Measurements from ENCODE around the gene DIS3L2.
A peak's percentile ranks its signal among the peaks of the same experiment; 100 is the strongest.

Gene DIS3L2

DNA sequence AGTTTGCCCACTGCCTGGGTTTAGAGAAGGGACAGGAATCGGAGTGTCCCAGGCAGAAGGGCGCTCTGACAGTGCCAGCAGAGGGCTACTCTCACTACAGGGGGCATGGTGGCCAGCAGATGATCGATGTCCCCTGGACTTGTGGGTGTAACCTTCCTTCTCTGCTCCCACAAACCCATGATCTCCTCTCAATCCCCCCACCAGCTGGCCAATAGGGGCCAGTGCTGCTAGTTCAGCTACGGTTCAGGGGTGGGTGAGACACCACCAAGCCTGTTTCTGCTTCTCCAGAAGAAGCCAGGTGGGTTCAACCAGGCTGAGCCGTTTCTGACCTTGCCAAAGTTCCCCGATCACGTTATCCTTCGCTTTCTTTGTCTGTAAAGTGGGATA is 36.6 kb upstream of the DIS3L2 start:
- peak; percentile 8 for ATAC-seq
- TF ChIP-seq, protein P1, sequence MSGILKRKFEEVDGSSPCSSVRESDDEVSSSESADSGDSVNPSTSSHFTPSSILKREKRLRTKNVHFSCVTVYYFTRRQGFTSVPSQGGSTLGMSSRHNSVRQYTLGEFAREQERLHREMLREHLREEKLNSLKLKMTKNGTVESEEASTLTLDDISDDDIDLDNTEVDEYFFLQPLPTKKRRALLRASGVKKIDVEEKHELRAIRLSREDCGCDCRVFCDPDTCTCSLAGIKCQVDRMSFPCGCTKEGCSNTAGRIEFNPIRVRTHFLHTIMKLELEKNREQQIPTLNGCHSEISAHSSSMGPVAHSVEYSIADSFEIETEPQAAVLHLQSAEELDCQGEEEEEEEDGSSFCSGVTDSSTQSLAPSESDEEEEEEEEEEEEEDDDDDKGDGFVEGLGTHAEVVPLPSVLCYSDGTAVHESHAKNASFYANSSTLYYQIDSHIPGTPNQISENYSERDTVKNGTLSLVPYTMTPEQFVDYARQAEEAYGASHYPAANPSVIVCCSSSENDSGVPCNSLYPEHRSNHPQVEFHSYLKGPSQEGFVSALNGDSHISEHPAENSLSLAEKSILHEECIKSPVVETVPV (CRISPR knock-in tag; IDR thresholded peaks at IDR 0.05), result no peak
- TF ChIP-seq, protein P2, sequence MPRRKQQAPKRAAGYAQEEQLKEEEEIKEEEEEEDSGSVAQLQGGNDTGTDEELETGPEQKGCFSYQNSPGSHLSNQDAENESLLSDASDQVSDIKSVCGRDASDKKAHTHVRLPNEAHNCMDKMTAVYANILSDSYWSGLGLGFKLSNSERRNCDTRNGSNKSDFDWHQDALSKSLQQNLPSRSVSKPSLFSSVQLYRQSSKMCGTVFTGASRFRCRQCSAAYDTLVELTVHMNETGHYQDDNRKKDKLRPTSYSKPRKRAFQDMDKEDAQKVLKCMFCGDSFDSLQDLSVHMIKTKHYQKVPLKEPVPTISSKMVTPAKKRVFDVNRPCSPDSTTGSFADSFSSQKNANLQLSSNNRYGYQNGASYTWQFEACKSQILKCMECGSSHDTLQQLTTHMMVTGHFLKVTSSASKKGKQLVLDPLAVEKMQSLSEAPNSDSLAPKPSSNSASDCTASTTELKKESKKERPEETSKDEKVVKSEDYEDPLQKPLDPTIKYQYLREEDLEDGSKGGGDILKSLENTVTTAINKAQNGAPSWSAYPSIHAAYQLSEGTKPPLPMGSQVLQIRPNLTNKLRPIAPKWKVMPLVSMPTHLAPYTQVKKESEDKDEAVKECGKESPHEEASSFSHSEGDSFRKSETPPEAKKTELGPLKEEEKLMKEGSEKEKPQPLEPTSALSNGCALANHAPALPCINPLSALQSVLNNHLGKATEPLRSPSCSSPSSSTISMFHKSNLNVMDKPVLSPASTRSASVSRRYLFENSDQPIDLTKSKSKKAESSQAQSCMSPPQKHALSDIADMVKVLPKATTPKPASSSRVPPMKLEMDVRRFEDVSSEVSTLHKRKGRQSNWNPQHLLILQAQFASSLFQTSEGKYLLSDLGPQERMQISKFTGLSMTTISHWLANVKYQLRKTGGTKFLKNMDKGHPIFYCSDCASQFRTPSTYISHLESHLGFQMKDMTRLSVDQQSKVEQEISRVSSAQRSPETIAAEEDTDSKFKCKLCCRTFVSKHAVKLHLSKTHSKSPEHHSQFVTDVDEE (CRISPR knock-in tag; IDR thresholded peaks at IDR 0.05), result no peak
- no peak for TF ChIP-seq ESRRG (CRISPR knock-in tag; IDR thresholded peaks at IDR 0.05)
- no peak for TF ChIP-seq BACH2 (CRISPR knock-in tag; IDR thresholded peaks at IDR 0.05; ENCODE audit: borderline replicate concordance)
- TF ChIP-seq ZFP30 (CRISPR knock-in tag; IDR thresholded peaks at IDR 0.05), result no peak
- TF ChIP-seq, protein P3, sequence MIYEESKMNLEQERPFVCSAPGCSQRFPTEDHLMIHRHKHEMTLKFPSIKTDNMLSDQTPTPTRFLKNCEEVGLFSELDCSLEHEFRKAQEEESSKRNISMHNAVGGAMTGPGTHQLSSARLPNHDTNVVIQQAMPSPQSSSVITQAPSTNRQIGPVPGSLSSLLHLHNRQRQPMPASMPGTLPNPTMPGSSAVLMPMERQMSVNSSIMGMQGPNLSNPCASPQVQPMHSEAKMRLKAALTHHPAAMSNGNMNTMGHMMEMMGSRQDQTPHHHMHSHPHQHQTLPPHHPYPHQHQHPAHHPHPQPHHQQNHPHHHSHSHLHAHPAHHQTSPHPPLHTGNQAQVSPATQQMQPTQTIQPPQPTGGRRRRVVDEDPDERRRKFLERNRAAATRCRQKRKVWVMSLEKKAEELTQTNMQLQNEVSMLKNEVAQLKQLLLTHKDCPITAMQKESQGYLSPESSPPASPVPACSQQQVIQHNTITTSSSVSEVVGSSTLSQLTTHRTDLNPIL (CRISPR knock-in tag; IDR thresholded peaks at IDR 0.05; ENCODE audit: low read depth), result no peak
- TF ChIP-seq ZNF8 (CRISPR knock-in tag; IDR thresholded peaks at IDR 0.05), result no peak
- TF ChIP-seq ISL1 (CRISPR knock-in tag; IDR thresholded peaks at IDR 0.05), result no peak
- TF ChIP-seq, protein P4, sequence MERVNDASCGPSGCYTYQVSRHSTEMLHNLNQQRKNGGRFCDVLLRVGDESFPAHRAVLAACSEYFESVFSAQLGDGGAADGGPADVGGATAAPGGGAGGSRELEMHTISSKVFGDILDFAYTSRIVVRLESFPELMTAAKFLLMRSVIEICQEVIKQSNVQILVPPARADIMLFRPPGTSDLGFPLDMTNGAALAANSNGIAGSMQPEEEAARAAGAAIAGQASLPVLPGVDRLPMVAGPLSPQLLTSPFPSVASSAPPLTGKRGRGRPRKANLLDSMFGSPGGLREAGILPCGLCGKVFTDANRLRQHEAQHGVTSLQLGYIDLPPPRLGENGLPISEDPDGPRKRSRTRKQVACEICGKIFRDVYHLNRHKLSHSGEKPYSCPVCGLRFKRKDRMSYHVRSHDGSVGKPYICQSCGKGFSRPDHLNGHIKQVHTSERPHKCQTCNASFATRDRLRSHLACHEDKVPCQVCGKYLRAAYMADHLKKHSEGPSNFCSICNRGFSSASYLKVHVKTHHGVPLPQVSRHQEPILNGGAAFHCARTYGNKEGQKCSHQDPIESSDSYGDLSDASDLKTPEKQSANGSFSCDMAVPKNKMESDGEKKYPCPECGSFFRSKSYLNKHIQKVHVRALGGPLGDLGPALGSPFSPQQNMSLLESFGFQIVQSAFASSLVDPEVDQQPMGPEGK (CRISPR knock-in tag; IDR thresholded peaks at IDR 0.05; ENCODE audit: borderline replicate concordance), result no peak
- TF ChIP-seq TOX (CRISPR knock-in tag; IDR thresholded peaks at IDR 0.05; ENCODE audit: borderline replicate concordance), result no peak

DNA sequence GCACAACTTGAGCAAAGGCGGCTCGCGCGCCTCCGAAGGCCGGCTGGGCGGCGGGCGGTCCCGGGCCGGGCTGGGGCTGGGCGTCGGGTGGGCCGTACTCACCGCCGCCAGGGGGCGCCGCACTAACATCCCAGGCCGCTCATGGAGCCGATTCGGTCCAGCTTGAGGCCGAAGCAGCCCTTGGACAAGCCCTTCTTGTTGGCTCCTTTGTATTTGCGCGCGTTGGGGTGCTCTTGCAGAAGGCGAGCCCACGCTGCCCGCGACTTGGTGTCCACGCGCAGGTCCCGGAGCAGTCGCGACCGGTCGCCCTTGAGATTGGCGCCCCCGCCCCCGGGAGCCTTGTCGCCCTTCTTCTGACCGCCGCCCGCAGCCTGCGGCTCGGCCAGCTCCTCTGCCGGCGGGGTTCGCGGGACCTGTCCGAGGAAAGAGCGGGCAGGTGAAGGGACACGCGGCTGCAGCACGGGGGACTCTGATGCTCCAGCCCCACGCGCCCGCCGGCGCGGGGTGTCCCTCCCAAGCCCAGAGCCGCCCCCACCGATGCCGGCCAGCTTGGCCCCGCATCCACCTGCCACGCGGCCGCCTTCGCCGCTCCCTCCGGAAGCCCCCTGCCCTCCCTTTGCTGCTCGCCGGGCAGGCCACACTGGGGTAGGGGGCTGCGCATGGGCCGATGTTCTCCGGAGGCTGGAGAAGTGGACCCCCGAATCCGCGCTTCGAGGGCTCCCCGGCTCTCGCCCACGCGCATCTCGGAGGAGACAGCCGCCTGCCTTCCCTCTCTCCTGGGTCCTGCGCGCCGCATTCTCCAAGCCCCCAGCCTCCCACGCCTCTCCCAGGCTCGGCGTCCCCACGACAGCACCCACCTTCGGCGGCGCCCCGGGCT is 36.0 kb upstream of the DIS3L2 start:
- ATAC-seq, result peak; percentile 93
- TF ChIP-seq ZFP30 (CRISPR knock-in tag; IDR thresholded peaks at IDR 0.05), result no peak
- TF ChIP-seq ARNTL (CRISPR knock-in tag; IDR thresholded peaks at IDR 0.05; ENCODE audit: borderline replicate concordance, low read depth), result no peak
- TF ChIP-seq, protein P2 (CRISPR knock-in tag; IDR thresholded peaks at IDR 0.05), result no peak

DNA sequence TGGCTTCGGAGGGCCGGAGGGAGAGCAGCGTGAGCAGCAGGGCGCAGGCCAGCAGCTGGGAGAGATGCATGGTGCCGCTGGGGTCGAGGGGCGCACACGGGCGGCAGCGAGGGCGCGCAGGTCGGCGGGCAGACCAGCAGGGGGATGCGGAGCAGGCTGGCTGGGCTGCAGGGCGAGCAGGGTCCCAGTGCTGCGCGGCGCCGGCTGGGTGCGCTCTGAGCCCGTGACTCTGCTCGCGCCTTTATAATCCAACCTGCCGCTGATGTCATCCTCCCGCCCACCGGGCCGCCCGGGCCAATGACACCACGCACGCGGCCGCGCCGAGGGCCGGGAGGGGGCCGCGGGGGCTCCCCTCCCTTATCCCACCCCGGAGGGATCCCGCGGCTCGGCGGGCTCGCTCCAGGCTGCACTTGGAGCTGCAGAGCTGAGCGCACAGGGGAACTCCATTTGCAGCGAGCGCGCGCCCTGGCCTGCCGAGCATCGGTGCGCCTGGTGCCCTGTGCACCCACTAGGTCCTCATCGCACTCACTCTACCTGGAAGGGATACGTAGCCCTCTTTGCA is 35.3 kb upstream of the DIS3L2 start, which contains the start of gene NPPC:
TSS of gene NPPC (minus strand) at position 217 of the 562 bp plus-strand sequence. CDS start at position 70, 147 bp downstream.
- peak; percentile 78 for ATAC-seq
- TF ChIP-seq TOX (CRISPR knock-in tag; IDR thresholded peaks at IDR 0.05; ENCODE audit: borderline replicate concordance) (no peak), ARNTL (CRISPR knock-in tag; IDR thresholded peaks at IDR 0.05; ENCODE audit: borderline replicate concordance, low read depth) (no peak), BACH2 (CRISPR knock-in tag; IDR thresholded peaks at IDR 0.05; ENCODE audit: borderline replicate concordance) (no peak), CSDC2 (CRISPR knock-in tag; IDR thresholded peaks at IDR 0.05) (no peak), OSR1 (CRISPR knock-in tag; IDR thresholded peaks at IDR 0.05) (no peak), ZNF70 (CRISPR knock-in tag; IDR thresholded peaks at IDR 0.05) (no peak), GLIS3 (CRISPR knock-in tag; IDR thresholded peaks at IDR 0.05) (no peak)
- TF ChIP-seq, protein P1 (CRISPR knock-in tag; IDR thresholded peaks at IDR 0.05), result no peak
- TF ChIP-seq, protein P4 (CRISPR knock-in tag; IDR thresholded peaks at IDR 0.05; ENCODE audit: borderline replicate concordance), result no peak

All from SK-N-SH treated with all-trans-retinoic acid at 6 μM for 48 hours (cell line).